A549 treated with CORT108297 at 1 μM for 4 hours (cell line): ENCODE data around the gene STARD7. TPM values are rescaled to one million over a fixed set of nuclear protein-coding genes. Genes with fewer than 3 reads are reported as not detected.

ENCODE experiments used
- total RNA-seq: library from RNA; stranded (reverse); fragments of 200-300 nt; extraction: Qiagen RNA extraction; gene quantifications from 5 replicates; pipeline ENCODE4 v1.2.3, GENCODE V29; 2022

Gene STARD7
- 90.1 to 100 TPM (median 93.6 TPM) in 5 replicates for total RNA-seq

GRCh38 chr2:96208143-96209010, at the start of gene STARD7:
Gene STARD7, minus strand, starts transcription at chr2:96208827. Its CDS starts 393 bp downstream, at chr2:96208434.

GRCh38 chr2:96145036-96145847, 63.4 kb downstream of the STARD7 start, which contains the start of gene DUSP2:
Gene DUSP2, minus strand, starts transcription at chr2:96145440. Its CDS starts 86 bp downstream, at chr2:96145354.

GRCh38 chr2:96138179-96139145, 70.2 kb downstream of the STARD7 start, which contains the start of gene ASTL:
Gene ASTL, minus strand, starts transcription at chr2:96138502. Its CDS starts 66 bp downstream, at chr2:96138436.

Other genes starting within 250 kb of the STARD7 start
- gene ANKRD36C, start 217.0 kb downstream of the STARD7 start, total RNA-seq: 2.5 to 5.4 TPM (median 5.1 TPM) in 5 replicates
- not detected in 5 replicates for gene GPAT2, start 173.9 kb downstream of the STARD7 start, total RNA-seq
- gene ADRA2B, start 92.3 kb downstream of the STARD7 start, total RNA-seq: 0.02 to 0.07 TPM (median 0.05 TPM) in 4 of 5 replicates, not detected in the other
- gene ASTL, start 70.3 kb downstream of the STARD7 start, total RNA-seq: not detected in 5 replicates
- gene DUSP2, start 63.4 kb downstream of the STARD7 start, total RNA-seq: 0.22 to 0.56 TPM (median 0.44 TPM) in 5 replicates
- 37.8 to 51.2 TPM (median 46.6 TPM) in 5 replicates for gene TMEM127, start 57.2 kb upstream of the STARD7 start, total RNA-seq
- gene CIAO1, start 57.4 kb upstream of the STARD7 start, total RNA-seq: 74.5 to 94.5 TPM (median 91.0 TPM) in 5 replicates
- gene SNRNP200, start 96.7 kb upstream of the STARD7 start, total RNA-seq: 121 to 126 TPM (median 124 TPM) in 5 replicates
- gene ITPRIPL1, start 116.5 kb upstream of the STARD7 start, total RNA-seq: not detected in 5 replicates
- gene NCAPH, start 126.9 kb upstream of the STARD7 start, total RNA-seq: 44.4 to 48.7 TPM (median 46.3 TPM) in 5 replicates